Fibroblast of skin of abdomen (primary cell): ENCODE results near the gene SLC37A3. TPM values are rescaled to one million over a fixed set of nuclear protein-coding genes. Genes with fewer than 3 reads are reported as not detected.
"Not testable (repeated sequence)": the region's sequence is repeated elsewhere in the genome, so short reads cannot be mapped to it uniquely, and the experiment has no call there.

Experiments used
- DNase-seq: peaks from one replicate; pipeline ENCODE4 v3.0.0-alpha.2; 2013
- polyA plus RNA-seq, 2 experiments: library from polyadenylated mRNA; unstranded; fragments of 120-200 nt; gene quantifications; one replicate each; pipeline ENCODE4 v1.2.1, GENCODE V29; 2013; ENCODE audit not compliant: insufficient read length in 2 of 2

Gene SLC37A3
- 34.2 TPM for polyA plus RNA-seq (2013, experiment 1 of 2; ENCODE audit: insufficient read length)
- polyA plus RNA-seq (2013, experiment 2 of 2; ENCODE audit: insufficient read length): 35.6 TPM

- peak; percentile 69 for DNase-seq
Observed at GRCh38 chr7:140397784-140398750, at the start of gene SLC37A3. Gene SLC37A3 (minus strand): TSS chr7:140398530. CDS start chr7:140382526, 16,004 bp downstream.

GRCh38 chr7:140447841-140448240 lies 49.5 kb upstream of the SLC37A3 start:
- no peak for DNase-seq

- no peak for DNase-seq
Observed at GRCh38 chr7:140446467-140446866, 48.1 kb upstream of the SLC37A3 start.

GRCh38 chr7:140441519-140441918 lies 43.2 kb upstream of the SLC37A3 start:
- no peak for DNase-seq

GRCh38 chr7:140440593-140440992 lies 42.3 kb upstream of the SLC37A3 start:
- no peak for DNase-seq

- DNase-seq: no peak
Observed at GRCh38 chr7:140439359-140439758, 41.0 kb upstream of the SLC37A3 start.

GRCh38 chr7:140435252-140435895 lies 37.0 kb upstream of the SLC37A3 start:
- DNase-seq: no peak

- DNase-seq: no peak
Observed at GRCh38 chr7:140433396-140433795, 35.1 kb upstream of the SLC37A3 start.

- DNase-seq: no peak
Observed at GRCh38 chr7:140426130-140426529, 27.8 kb upstream of the SLC37A3 start.

- DNase-seq: no peak
Observed at GRCh38 chr7:140425718-140426117, 27.4 kb upstream of the SLC37A3 start.

- DNase-seq: no peak
Observed at GRCh38 chr7:140423501-140423900, 25.2 kb upstream of the SLC37A3 start.

GRCh38 chr7:140421521-140421920 lies 23.2 kb upstream of the SLC37A3 start:
- DNase-seq: no peak

GRCh38 chr7:140418653-140419052 lies 20.3 kb upstream of the SLC37A3 start:
- no peak for DNase-seq

- not testable (repeated sequence) for DNase-seq
Observed at GRCh38 chr7:140418156-140418472, 19.8 kb upstream of the SLC37A3 start.

- DNase-seq: no peak
Observed at GRCh38 chr7:140417456-140418155, 19.3 kb upstream of the SLC37A3 start.

GRCh38 chr7:140416560-140416959 lies 18.2 kb upstream of the SLC37A3 start:
- no peak for DNase-seq

- not testable (repeated sequence) for DNase-seq
Observed at GRCh38 chr7:140415816-140416215, 17.5 kb upstream of the SLC37A3 start.

GRCh38 chr7:140415361-140415760 lies 17.0 kb upstream of the SLC37A3 start:
- no peak for DNase-seq

- peak; percentile 31 for DNase-seq
Observed at GRCh38 chr7:140404565-140405065, 6.3 kb upstream of the SLC37A3 start.

- no peak for DNase-seq
Observed at GRCh38 chr7:140403878-140404564, 5.7 kb upstream of the SLC37A3 start, which contains the start of gene RAB19. Gene RAB19 (plus strand): TSS chr7:140404058. CDS start chr7:140407647, 3,589 bp downstream.

- DNase-seq: peak; percentile 46
Observed at GRCh38 chr7:140402178-140402835, 4.0 kb upstream of the SLC37A3 start.
